Measurements from ENCODE around the gene ZCCHC10.

ZCCHC10 gene

DNA sequence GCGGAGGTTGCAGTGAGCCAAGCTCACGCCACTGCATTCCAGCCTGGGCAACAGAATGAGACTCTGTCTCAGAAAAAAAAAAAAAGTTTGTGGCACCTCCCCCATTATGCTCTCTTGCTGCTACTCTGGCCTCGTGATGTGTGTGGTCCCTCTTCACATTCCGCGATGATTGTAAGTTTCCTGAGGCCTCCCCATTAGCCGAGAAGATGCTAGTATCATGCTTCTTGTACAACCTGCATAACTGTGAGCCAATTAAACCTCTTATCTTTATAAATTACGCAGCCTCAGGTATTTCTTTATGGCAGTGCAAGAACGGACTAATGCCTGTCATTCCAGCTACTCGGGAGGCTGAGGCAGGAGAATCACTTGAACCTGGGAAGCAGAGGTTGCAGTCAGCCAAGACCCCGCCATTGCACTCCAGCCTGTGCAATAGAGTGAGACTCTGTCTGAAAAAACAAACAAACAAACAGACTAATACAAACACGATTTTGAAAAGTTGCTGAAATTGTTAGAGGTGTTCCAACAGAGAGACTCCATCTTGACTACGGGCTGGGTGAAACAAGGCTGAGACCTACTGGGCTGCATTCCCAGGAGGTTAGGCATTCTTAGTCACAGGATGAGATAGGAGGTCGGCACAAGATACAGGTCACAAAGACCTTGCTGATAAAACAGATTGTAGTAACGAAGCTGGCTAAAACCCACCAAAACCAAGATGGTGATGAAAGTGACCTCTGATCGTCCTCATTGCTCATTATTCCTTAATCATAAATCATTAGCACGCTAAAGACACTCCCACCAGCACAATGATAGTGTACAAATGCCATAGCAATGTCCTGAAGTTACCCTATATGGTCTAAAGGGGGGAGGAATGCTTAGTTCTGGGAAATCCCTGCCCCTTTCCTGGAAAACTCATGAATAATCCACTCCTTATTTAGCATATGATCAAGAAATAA is 54.6 kb downstream of the ZCCHC10 start:
- no peak overlapping the region for H3K27ac ChIP-seq (replicated peaks)
- no peak overlapping the region for H3K4me3 ChIP-seq (replicated peaks; ENCODE audit: insufficient read depth, low read length)
- H3K27me3 ChIP-seq (ENCODE audit: insufficient read depth, poor library complexity, severe bottlenecking): no peaks in the 10 kb centered on the region
- DNase-seq (ENCODE audit: low read depth in 1 of 2, low spot score in 1 of 2): no peak
- no peak for TF ChIP-seq GABPA (IDR thresholded peaks at IDR 0.05; ENCODE audit: low read depth)
- no peak for TF ChIP-seq CTCF (IDR thresholded peaks at IDR 0.05; ENCODE audit: insufficient read depth, low read length)
- no peak for TF ChIP-seq POLR2AphosphoS5 (IDR thresholded peaks at IDR 0.05; ENCODE audit: low read depth)
- TF ChIP-seq, protein P1, sequence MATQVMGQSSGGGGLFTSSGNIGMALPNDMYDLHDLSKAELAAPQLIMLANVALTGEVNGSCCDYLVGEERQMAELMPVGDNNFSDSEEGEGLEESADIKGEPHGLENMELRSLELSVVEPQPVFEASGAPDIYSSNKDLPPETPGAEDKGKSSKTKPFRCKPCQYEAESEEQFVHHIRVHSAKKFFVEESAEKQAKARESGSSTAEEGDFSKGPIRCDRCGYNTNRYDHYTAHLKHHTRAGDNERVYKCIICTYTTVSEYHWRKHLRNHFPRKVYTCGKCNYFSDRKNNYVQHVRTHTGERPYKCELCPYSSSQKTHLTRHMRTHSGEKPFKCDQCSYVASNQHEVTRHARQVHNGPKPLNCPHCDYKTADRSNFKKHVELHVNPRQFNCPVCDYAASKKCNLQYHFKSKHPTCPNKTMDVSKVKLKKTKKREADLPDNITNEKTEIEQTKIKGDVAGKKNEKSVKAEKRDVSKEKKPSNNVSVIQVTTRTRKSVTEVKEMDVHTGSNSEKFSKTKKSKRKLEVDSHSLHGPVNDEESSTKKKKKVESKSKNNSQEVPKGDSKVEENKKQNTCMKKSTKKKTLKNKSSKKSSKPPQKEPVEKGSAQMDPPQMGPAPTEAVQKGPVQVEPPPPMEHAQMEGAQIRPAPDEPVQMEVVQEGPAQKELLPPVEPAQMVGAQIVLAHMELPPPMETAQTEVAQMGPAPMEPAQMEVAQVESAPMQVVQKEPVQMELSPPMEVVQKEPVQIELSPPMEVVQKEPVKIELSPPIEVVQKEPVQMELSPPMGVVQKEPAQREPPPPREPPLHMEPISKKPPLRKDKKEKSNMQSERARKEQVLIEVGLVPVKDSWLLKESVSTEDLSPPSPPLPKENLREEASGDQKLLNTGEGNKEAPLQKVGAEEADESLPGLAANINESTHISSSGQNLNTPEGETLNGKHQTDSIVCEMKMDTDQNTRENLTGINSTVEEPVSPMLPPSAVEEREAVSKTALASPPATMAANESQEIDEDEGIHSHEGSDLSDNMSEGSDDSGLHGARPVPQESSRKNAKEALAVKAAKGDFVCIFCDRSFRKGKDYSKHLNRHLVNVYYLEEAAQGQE (IDR thresholded peaks at IDR 0.05; ENCODE audit: insufficient replicate concordance, low read depth): no peak
- no peak for TF ChIP-seq SPI1 (IDR thresholded peaks at IDR 0.05; ENCODE audit: borderline replicate concordance, low read depth)

DNA sequence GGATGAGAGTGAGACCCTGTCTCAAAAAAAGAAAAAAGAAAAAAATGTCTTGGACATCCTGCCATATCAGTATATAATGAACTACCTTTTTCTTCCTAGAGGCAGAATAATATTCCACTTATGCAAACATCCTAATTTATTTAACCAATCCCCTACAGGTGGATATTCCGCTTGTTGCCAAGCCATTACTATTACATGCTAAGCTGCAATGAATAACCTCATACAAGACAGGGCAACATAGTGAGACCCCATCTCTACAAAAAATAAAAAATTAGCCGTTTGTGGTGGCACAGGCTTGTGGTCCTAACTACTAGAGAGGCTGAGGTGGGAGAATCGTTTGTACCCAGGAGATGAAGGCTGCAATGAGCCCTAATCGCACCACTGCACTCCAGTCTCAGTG is 61.2 kb downstream of the ZCCHC10 start:
- H3K4me3 ChIP-seq (replicated peaks; ENCODE audit: insufficient read depth, low read length): no peak overlapping the region
- TF ChIP-seq POLR2AphosphoS5 (IDR thresholded peaks at IDR 0.05; ENCODE audit: low read depth) (no peak), CTCF (IDR thresholded peaks at IDR 0.05; ENCODE audit: insufficient read depth, low read length) (no peak), GABPA (IDR thresholded peaks at IDR 0.05; ENCODE audit: low read depth) (no peak), SPI1 (IDR thresholded peaks at IDR 0.05; ENCODE audit: borderline replicate concordance, low read depth) (no peak)
- TF ChIP-seq, protein P1 (IDR thresholded peaks at IDR 0.05; ENCODE audit: insufficient replicate concordance, low read depth): no peak
- H3K27me3 ChIP-seq (ENCODE audit: insufficient read depth, poor library complexity, severe bottlenecking): no peaks in the 10 kb centered on the region
- no peak for DNase-seq (ENCODE audit: low read depth in 1 of 2, low spot score in 1 of 2)
- no peak overlapping the region for H3K27ac ChIP-seq (replicated peaks)

DNA sequence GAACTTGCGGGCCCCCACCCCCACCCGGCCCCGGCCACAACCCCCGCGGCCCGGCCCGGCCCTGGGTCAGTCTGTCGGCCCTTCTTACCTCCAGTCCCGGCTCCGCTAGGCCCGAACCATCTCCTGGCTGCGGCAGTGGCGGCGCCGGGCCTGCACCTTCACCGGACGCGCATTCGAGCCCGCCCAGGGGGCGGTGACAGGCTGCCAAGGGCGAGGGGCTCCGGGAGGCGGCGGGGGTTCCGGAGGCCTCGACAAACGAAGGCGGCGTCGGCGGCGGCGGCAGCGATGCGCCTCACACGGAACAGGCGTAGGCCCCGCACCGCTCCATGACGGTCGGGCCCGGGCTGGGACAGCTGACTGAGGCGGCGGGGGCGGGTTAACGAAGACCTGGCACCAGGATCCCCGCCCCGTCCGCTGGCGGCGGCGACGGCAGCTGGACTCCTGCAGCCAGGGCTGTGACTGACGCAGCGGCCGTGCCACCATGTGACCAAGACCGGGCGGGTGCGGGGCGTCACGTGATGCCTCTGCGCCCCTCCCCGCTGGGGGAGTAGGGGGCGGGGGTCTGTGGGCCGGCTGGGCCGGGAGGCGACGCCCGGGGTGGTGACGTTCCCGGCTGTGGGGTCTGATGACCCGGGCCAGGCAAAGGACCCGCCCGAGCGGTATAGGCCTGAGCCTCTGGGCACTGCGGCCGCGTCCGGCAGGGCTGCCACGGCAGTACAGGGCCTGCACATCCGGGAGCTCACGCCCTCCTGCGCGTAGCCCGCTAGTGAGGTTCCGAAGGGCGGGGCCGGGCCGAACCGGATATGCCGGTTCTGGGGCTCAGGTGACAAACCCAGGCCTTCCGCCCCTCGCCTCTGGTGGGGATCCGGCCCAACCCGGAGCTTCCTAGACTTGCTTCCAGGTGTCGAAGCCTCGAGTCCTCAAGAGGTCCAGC is 62.9 kb downstream of the ZCCHC10 start, which contains the start of gene AFF4:
Gene AFF4 (minus strand): TSS at position 464 of the 934 bp plus-strand sequence. CDS start 26,445 bp downstream, outside the sequence.
- DNase-seq (ENCODE audit: low read depth in 1 of 2, low spot score in 1 of 2): peak; percentile 58 to 83
- Histone ChIP-seq H3K27me3 (ENCODE audit: insufficient read depth, poor library complexity, severe bottlenecking) (no peaks in the 10 kb centered on the region), H3K4me3 (replicated peaks; ENCODE audit: insufficient read depth, low read length) (peak within 1 kb of the TSS; percentile 64), H3K27ac (replicated peaks) (peak within 1 kb of the TSS; percentile 72)
- TF ChIP-seq POLR2AphosphoS5 (IDR thresholded peaks at IDR 0.05; ENCODE audit: low read depth) (0 out of 2 replicates have a peak, but pooled peaks have one; percentile 28), CTCF (IDR thresholded peaks at IDR 0.05; ENCODE audit: insufficient read depth, low read length) (no peak)

Measured in HL-60 (cell line).